Caco-2 (cell line): Measurements from ENCODE around the gene MAP7. TPM values are rescaled to one million over a fixed set of nuclear protein-coding genes. Genes with fewer than 3 reads are reported as not detected.

Experiments
- BruUV-seq: library from RNA; stranded (reverse); fragments of 400-500 nt; replicated peaks from 2 replicates; lab custom pipeline; 2021; lab: Mats Ljungman, UMichigan
- CTCF ChIA-PET: fragments of 300-600 bp; sonication (Branson Sonifier 250); formaldehyde crosslinking; loops from one replicate; lab custom pipeline; 2022; ENCODE audit warnings: antibody characterized with exemption; lab: Charles Lee
- POLR2A ChIA-PET: fragments of 300-600 bp; sonication (Branson Sonifier 250); formaldehyde crosslinking; loops from one replicate; lab custom pipeline; 2022; ENCODE audit warnings: antibody characterized with exemption; lab: Charles Lee
- DNase-seq, 2 experiments: peaks; one replicate each; pipeline versions ENCODE4 v3.0.0 to v3.0.0-alpha.2; 2020 to 2022
- H3K27me3 ChIP-seq: replicated peaks from 2 replicates; pipeline ENCODE4 v1.6.0; 2011; ENCODE audit warnings: low read length; ENCODE audit not compliant: control insufficient read depth, insufficient read depth
- H3K36me3 ChIP-seq: 2 replicates; pipeline ENCODE4 v1.5.1; 2011; ENCODE audit warnings: low read length; ENCODE audit not compliant: control insufficient read depth, insufficient read depth
- H3K4me1 ChIP-seq: fragments of 250-450 bp; sonication (Bioruptor Pico); 2 replicates; pipeline ENCODE4 v1.5.1; 2020; ENCODE audit warnings: mild to moderate bottlenecking
- H3K4me3 ChIP-seq: 2 replicates; pipeline ENCODE4 v1.5.1; 2011; ENCODE audit warnings: low read depth, mild to moderate bottlenecking, control low read depth, low read length
- H3K9me3 ChIP-seq: fragments of 250-450 bp; sonication (Bioruptor Pico); 2 replicates; pipeline ENCODE4 v1.5.1; 2020; ENCODE audit warnings: mild to moderate bottlenecking, moderate library complexity
- H3K27ac Mint-ChIP-seq: one replicate; pipeline ENCODE4 v1.8.0; 2022; ENCODE audit warnings: mixed read lengths; ENCODE audit not compliant: unreplicated experiment
- H3K27me3 Mint-ChIP-seq: one replicate; pipeline ENCODE4 v1.8.0; 2022; ENCODE audit warnings: mixed read lengths; ENCODE audit not compliant: insufficient read depth, unreplicated experiment
- H3K36me3 Mint-ChIP-seq: one replicate; pipeline ENCODE4 v1.8.0; 2022; ENCODE audit warnings: mild to moderate bottlenecking, mixed read lengths; ENCODE audit not compliant: insufficient read depth, unreplicated experiment
- H3K4me1 Mint-ChIP-seq: one replicate; pipeline ENCODE4 v1.8.0; 2022; ENCODE audit warnings: low read depth, mixed read lengths; ENCODE audit not compliant: unreplicated experiment
- H3K4me3 Mint-ChIP-seq: one replicate; pipeline ENCODE4 v1.8.0; 2022; ENCODE audit warnings: mild to moderate bottlenecking, moderate library complexity, mixed read lengths; ENCODE audit not compliant: unreplicated experiment
- H3K9me3 Mint-ChIP-seq: one replicate; pipeline ENCODE4 v1.8.0; 2022; ENCODE audit warnings: mixed read lengths; ENCODE audit not compliant: unreplicated experiment
- CTCF ChIP-seq, 2 experiments: fragments of 200-600 bp in 1 of 2; IDR thresholded peaks; 1 replicate in 1 of 2; 2 replicates in 1 of 2; pipeline versions ENCODE4 v1.5.1 to v1.8.0; 2011 to 2022; ENCODE audit warnings: antibody characterized with exemption in 1 of 2, control low read depth in 1 of 2, inconsistent platforms in 1 of 2, low read depth in 1 of 2, low read length in 1 of 2, mild to moderate bottlenecking in 1 of 2, moderate library complexity in 1 of 2; ENCODE audit not compliant: insufficient read depth in 1 of 2, severe bottlenecking in 1 of 2, unreplicated experiment in 1 of 2
- intact Hi-C: fragments of 100-400 bp; cut with micrococcal nuclease; formaldehyde crosslinking; loops from one replicate; pipeline ENCODE4 v1.10.0; 2022; ENCODE audit not compliant: unreplicated experiment
- total RNA-seq: library from RNA; stranded (reverse); gene quantifications from 2 replicates; pipeline ENCODE4 v1.2.3, GENCODE V29; 2022

The MAP7 gene
- total RNA-seq, 1 experiment from 2014 or later, result 55.3 TPM

- Mint-ChIP-seq H3K4me1 (no peaks in the 10 kb centered on the region), H3K27ac (no peak overlapping the region), H3K9me3 (no peaks in the 10 kb centered on the region), H3K4me3 (no peak overlapping the region), H3K27me3 (no peaks in the 10 kb centered on the region), H3K36me3 (peaks cover 27% of the 10 kb centered on the region)
- Histone ChIP-seq H3K36me3 (0 out of 2 replicates have a peak, but pooled peaks cover 2% of the 10 kb centered on the region), H3K9me3 (no peaks in the 10 kb centered on the region), H3K4me1 (peaks cover 11% of the 10 kb centered on the region; the same call in 1 of the 2 replicates), H3K27me3 (no peaks in the 10 kb centered on the region), H3K4me3 (no peak overlapping the region)
- no TSS peak for BruUV-seq
- DNase-seq, result no peak
- intact Hi-C loops, result no loop called here
- POLR2A ChIA-PET, result no interaction called here
- no peak for TF ChIP-seq CTCF (IDR thresholded peaks at IDR 0.05; ENCODE audit: insufficient read depth in 1 of 2, low read depth in 1 of 2, low read length in 1 of 2, severe bottlenecking in 1 of 2, unreplicated experiment in 1 of 2)
- CTCF ChIA-PET, result interaction anchor here (0.9 kb wide), 1 partner anchor 39 kb away, joined by 3 read pairs; the partner anchor contains the start of gene MAP7
Measured at GRCh38 chr6:136511397-136511796, 38.8 kb downstream of the MAP7 start.

- H3K4me1 Mint-ChIP-seq, result no peaks in the 10 kb centered on the region
- Histone ChIP-seq H3K36me3 (0 out of 2 replicates have a peak, but pooled peaks cover 2% of the 10 kb centered on the region), H3K27me3 (no peaks in the 10 kb centered on the region), H3K9me3 (no peaks in the 10 kb centered on the region), H3K4me3 (no peak overlapping the region), H3K4me1 (peaks cover 11% of the 10 kb centered on the region; the same call in 1 of the 2 replicates)
- BruUV-seq, result no TSS peak
- no peak overlapping the region for H3K27ac Mint-ChIP-seq
- no peaks in the 10 kb centered on the region for H3K9me3 Mint-ChIP-seq
- DNase-seq, result no peak
- no peak overlapping the region for H3K4me3 Mint-ChIP-seq
- H3K36me3 Mint-ChIP-seq, result peaks cover 27% of the 10 kb centered on the region
- H3K27me3 Mint-ChIP-seq, result no peaks in the 10 kb centered on the region
- CTCF ChIA-PET, result interaction anchor here (0.9 kb wide), 1 partner anchor 39 kb away, joined by 3 read pairs; the partner anchor contains the start of gene MAP7
- no peak for TF ChIP-seq CTCF (IDR thresholded peaks at IDR 0.05; ENCODE audit: insufficient read depth in 1 of 2, low read depth in 1 of 2, low read length in 1 of 2, severe bottlenecking in 1 of 2, unreplicated experiment in 1 of 2)
- POLR2A ChIA-PET, result no interaction called here
- intact Hi-C loops, result no loop called here
Measured at GRCh38 chr6:136510782-136511181, 39.4 kb downstream of the MAP7 start.

- intact Hi-C loops, result no loop called here
- Mint-ChIP-seq H3K4me1 (no peaks in the 10 kb centered on the region), H3K36me3 (peaks cover 24% of the 10 kb centered on the region), H3K9me3 (no peaks in the 10 kb centered on the region), H3K27ac (no peak overlapping the region), H3K27me3 (no peaks in the 10 kb centered on the region), H3K4me3 (no peak overlapping the region)
- H3K4me1 ChIP-seq, result peaks cover 11% of the 10 kb centered on the region; the same call in 1 of the 2 replicates
- BruUV-seq, result no TSS peak
- POLR2A ChIA-PET, result no interaction called here
- no peaks in the 10 kb centered on the region for H3K9me3 ChIP-seq
- H3K36me3 ChIP-seq, result 0 out of 2 replicates have a peak, but pooled peaks cover 2% of the 10 kb centered on the region
- H3K4me3 ChIP-seq, result no peak overlapping the region
- no peak for DNase-seq
- no peaks in the 10 kb centered on the region for H3K27me3 ChIP-seq
- TF ChIP-seq CTCF (IDR thresholded peaks at IDR 0.05; ENCODE audit: insufficient read depth in 1 of 2, low read depth in 1 of 2, low read length in 1 of 2, severe bottlenecking in 1 of 2, unreplicated experiment in 1 of 2), result no peak
- CTCF ChIA-PET, result no interaction called here
Measured at GRCh38 chr6:136510299-136510698, 39.9 kb downstream of the MAP7 start.
